Keratinocyte (primary cell): Measurements from ENCODE around the gene INCA1.

Experiments
- CTCF ChIP-seq, 3 experiments: IDR thresholded peaks in 1 of 3; conservative IDR thresholded peaks in 1 of 3; optimal IDR thresholded peaks in 1 of 3; 2 replicates in 2 of 3; 3 replicates in 1 of 3; pipeline versions ENCODE3 to v1.5.1; 2011; ENCODE audit warnings: low read length in 3 of 3, mild to moderate bottlenecking in 3 of 3, moderate library complexity in 2 of 3, control low read depth in 1 of 3, inconsistent platforms in 1 of 3; ENCODE audit not compliant: insufficient read depth in 2 of 3; ENCODE audit errors: extremely low read depth in 1 of 3
- EZH2 ChIP-seq: IDR thresholded peaks from one replicate; pipeline ENCODE4 v1.6.1; 2012; ENCODE audit warnings: inconsistent platforms, mild to moderate bottlenecking, low read length, moderate library complexity

- TF ChIP-seq CTCF (optimal IDR thresholded peaks at IDR 0.05 in 1 of 3, IDR thresholded peaks at IDR 0.05 in 1 of 3, conservative IDR thresholded peaks at IDR 0.05 in 1 of 3; ENCODE audit: extremely low read depth in 1 of 3, insufficient read depth in 2 of 3, low read length in 3 of 3) (no peak), EZH2 (no peak)
Measured at GRCh38 chr17:4945944-4946280, 51.4 kb downstream of the INCA1 start.
